ENCODE measurements around the gene DUSP1. TPM values are rescaled to one million over a fixed set of nuclear protein-coding genes. Genes with fewer than 3 reads are reported as not detected.

Gene DUSP1
- total RNA-seq (100 to 1,000 TPM; 197 to 818 (median 376) TPM), polyA plus RNA-seq (100 to 1,000 TPM in 1 of 3 donors, 10 to 100 TPM in 2; 46.0 to 116 (median 68.9) TPM)
- long read RNA-seq, donor 1, transcript DUSP1-201 (4 exons, 2,019 nt): major isoform, 156 of 187 reads
- long read RNA-seq, donor 1, partial matches to known transcripts: 21 of 187 reads
- long read RNA-seq, donor 1, other reads (novel, unspliced or antisense): 10 of 187 reads
- long read RNA-seq, donor 2, transcript DUSP1-201 (4 exons, 2,019 nt): major isoform, 88 of 109 reads
- long read RNA-seq, donor 2, partial matches to known transcripts: 7 of 109 reads
- long read RNA-seq, donor 2, other reads (novel, unspliced or antisense): 14 of 109 reads

GRCh38 chr5:172770675-172771438 is at the start of gene DUSP1:
DUSP1 (minus strand) TSS chr5:172771195; CDS start chr5:172770952, 243 bp downstream.
- Histone ChIP-seq H3K27me3 (replicated peaks in 1 of 7) (no peaks in the 10 kb centered on the region), H3K9me3 (no peaks in the 10 kb centered on the region), H3K36me3 (peaks cover 3 to 37% (median 23%) of the 10 kb centered on the region in 6 donors), H3K4me1 (peaks cover 22 to 89% (median 80%) of the 10 kb centered on the region in 6 donors), H3K27ac (peak within 1 kb of the TSS; percentile 98 to 100 (median 100)), H3K4me3 (peak within 1 kb of the TSS; percentile 58 to 87 (median 70))
- intact Hi-C loops (cut with DNase I; ENCODE audit: low total_unique reads): no loop called here
- 0% methylated on average over 3 to 89 of the region's 89 CpGs for WGBS, 5 donors
- TF ChIP-seq POLR2A (IDR thresholded peaks at IDR 0.05): peak; percentile 95 to 100 (median 98)
- TF ChIP-seq, protein P1, sequence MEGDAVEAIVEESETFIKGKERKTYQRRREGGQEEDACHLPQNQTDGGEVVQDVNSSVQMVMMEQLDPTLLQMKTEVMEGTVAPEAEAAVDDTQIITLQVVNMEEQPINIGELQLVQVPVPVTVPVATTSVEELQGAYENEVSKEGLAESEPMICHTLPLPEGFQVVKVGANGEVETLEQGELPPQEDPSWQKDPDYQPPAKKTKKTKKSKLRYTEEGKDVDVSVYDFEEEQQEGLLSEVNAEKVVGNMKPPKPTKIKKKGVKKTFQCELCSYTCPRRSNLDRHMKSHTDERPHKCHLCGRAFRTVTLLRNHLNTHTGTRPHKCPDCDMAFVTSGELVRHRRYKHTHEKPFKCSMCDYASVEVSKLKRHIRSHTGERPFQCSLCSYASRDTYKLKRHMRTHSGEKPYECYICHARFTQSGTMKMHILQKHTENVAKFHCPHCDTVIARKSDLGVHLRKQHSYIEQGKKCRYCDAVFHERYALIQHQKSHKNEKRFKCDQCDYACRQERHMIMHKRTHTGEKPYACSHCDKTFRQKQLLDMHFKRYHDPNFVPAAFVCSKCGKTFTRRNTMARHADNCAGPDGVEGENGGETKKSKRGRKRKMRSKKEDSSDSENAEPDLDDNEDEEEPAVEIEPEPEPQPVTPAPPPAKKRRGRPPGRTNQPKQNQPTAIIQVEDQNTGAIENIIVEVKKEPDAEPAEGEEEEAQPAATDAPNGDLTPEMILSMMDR (IDR thresholded peaks at IDR 0.05 in 8 of 11, conservative IDR thresholded peaks at IDR 0.05 in 3 of 11): peak in 8 of 11 experiments; percentile 14 to 62 (median 49)
- TF ChIP-seq POLR2AphosphoS5 (IDR thresholded peaks at IDR 0.05): peak; percentile 100
- peak; percentile 100 for DNase-seq

- Histone ChIP-seq H3K4me3 (no peak overlapping the region), H3K36me3 (no peaks in the 10 kb centered on the region), H3K4me1 (peaks cover 0 to 45% (median 7%) of the 10 kb centered on the region in 6 donors), H3K9me3 (peaks cover 0 to 5% (median 1%) of the 10 kb centered on the region in 8 donors), H3K27me3 (replicated peaks in 1 of 7) (no peaks in the 10 kb centered on the region), H3K27ac (peak overlapping the region in 2 of 8 donors; percentile 26 to 45)
- TF ChIP-seq POLR2A (IDR thresholded peaks at IDR 0.05): no peak
- no peak for TF ChIP-seq POLR2AphosphoS5 (IDR thresholded peaks at IDR 0.05)
- no peak for DNase-seq
- intact Hi-C loops (cut with DNase I; ENCODE audit: low total_unique reads): no loop called here
- WGBS, 5 donors: 53 to 68% (median 57%) methylated on average over 14 to 16 of the region's 16 CpGs
Observed at GRCh38 chr5:172820046-172820767, 49.2 kb upstream of the DUSP1 start.

GRCh38 chr5:172819569-172819968 is 48.6 kb upstream of the DUSP1 start:
- intact Hi-C loops (cut with DNase I; ENCODE audit: low total_unique reads): no loop called here
- WGBS, 5 donors: 72 to 90% (median 86%) methylated on average over 3 of the region's 3 CpGs
- peaks cover 0 to 45% (median 7%) of the 10 kb centered on the region in 6 donors for H3K4me1 ChIP-seq
- TF ChIP-seq, protein P1 (IDR thresholded peaks at IDR 0.05 in 8 of 11, conservative IDR thresholded peaks at IDR 0.05 in 3 of 11): no peak
- TF ChIP-seq POLR2AphosphoS5 (IDR thresholded peaks at IDR 0.05): no peak
- no peak for TF ChIP-seq POLR2A (IDR thresholded peaks at IDR 0.05)
- H3K27ac ChIP-seq: peak overlapping the region in 2 of 8 donors; percentile 8 to 45
- H3K36me3 ChIP-seq: no peaks in the 10 kb centered on the region
- no peak overlapping the region for H3K4me3 ChIP-seq
- DNase-seq: no peak
- H3K27me3 ChIP-seq (replicated peaks in 1 of 7): no peaks in the 10 kb centered on the region
- no peaks in the 10 kb centered on the region for H3K9me3 ChIP-seq

GRCh38 chr5:172818081-172818480 is 47.1 kb upstream of the DUSP1 start:
- no peak for DNase-seq
- Histone ChIP-seq H3K36me3 (no peaks in the 10 kb centered on the region), H3K4me3 (no peak overlapping the region), H3K4me1 (peaks cover 0 to 45% (median 7%) of the 10 kb centered on the region in 6 donors), H3K9me3 (no peaks in the 10 kb centered on the region), H3K27ac (peak overlapping the region in 5 of 8 donors; percentile 2 to 64 (median 19)), H3K27me3 (replicated peaks in 1 of 7) (no peaks in the 10 kb centered on the region)
- WGBS, 5 donors: 79 to 91% (median 86%) methylated on average over 3 of the region's 3 CpGs
- intact Hi-C loops (cut with DNase I; ENCODE audit: low total_unique reads): no loop called here
- TF ChIP-seq, protein P1 (IDR thresholded peaks at IDR 0.05 in 8 of 11, conservative IDR thresholded peaks at IDR 0.05 in 3 of 11): no peak
- TF ChIP-seq POLR2A (IDR thresholded peaks at IDR 0.05) (no peak), POLR2AphosphoS5 (IDR thresholded peaks at IDR 0.05) (no peak)

Data from spleen (tissue), 13 donors.